Heart left ventricle (tissue), 13 donors: Measurements from ENCODE around the gene TLE2.

ENCODE experiments used
- POLR2A ChIP-seq, 2 donors: fragments of 450-650 bp; IDR thresholded peaks; one replicate each; pipeline ENCODE4 v1.6.1; 2017; ENCODE audit warnings: antibody characterized with exemption in 2 of 2, mild to moderate bottlenecking in 2 of 2, moderate library complexity in 2 of 2
- TF ChIP-seq, protein P1 (sequence below), 12 donors: fragments of 200-600 bp; sonication (generic) in 4 of 12; IDR thresholded peaks; one replicate each; pipeline versions ENCODE4 v1.5.0 to v1.8.0; 2018 to 2022; ENCODE audit warnings: antibody characterized with exemption in 12 of 12, mild to moderate bottlenecking in 5 of 12
- donor health status: ischemic (EF 13 %, LVEDD 7.1; RV severe dilation, severe dysfunction).
- donor health status: DM: no; HTN: yes; CAD: no.
- donor health status: DM: no; HTN: no; CAD: no.
- donor health status: ischemic (EF 25% LVEDD 6.9; RV normal size, moderate dysfunction).
- donor health status: ischemic (EF 25% LVEDD 5.7; RV mildly dilated, moderate dysfunction).
- donor health status: ischemic (EF 35%, LVEDD 5.7; RV mildly dilated, moderate dysfunction).
- donor health status: nonischemic (EF 11% LVEDD 7.7; RV severe dilation, severe dysfunction).
- donor health status: DM: yes; HTN: yes; CAD: no.
- donor health status: PGD.
- donor health status: ischemic (EF 29% LVEDD 5.4; RV normal size, mild dysfunction).
- donor health status: nonischemic (EF 23%, LVEDD 6.1; RV moderate dilation, normal function).

DNA sequence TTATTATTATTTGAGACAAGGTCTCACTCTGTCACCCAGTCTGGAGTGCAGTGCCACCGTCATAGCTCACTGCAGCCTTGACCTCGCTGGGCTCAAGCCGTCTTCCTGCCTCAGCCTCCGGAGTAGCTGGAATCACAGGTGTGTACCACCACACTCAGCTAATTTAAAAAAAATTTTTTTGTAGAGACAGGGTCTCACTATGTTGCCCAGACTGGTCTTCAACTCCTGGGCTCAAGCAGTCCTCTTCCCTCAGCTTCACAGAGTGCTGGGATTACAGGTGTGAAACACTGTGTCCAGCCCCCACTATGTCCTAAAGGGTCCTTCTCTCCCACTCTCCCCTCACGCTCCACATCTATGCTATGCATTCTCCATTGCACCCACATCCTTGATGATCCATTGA is 9.1 kb upstream of the TLE2 start:
- TF ChIP-seq, protein P1, sequence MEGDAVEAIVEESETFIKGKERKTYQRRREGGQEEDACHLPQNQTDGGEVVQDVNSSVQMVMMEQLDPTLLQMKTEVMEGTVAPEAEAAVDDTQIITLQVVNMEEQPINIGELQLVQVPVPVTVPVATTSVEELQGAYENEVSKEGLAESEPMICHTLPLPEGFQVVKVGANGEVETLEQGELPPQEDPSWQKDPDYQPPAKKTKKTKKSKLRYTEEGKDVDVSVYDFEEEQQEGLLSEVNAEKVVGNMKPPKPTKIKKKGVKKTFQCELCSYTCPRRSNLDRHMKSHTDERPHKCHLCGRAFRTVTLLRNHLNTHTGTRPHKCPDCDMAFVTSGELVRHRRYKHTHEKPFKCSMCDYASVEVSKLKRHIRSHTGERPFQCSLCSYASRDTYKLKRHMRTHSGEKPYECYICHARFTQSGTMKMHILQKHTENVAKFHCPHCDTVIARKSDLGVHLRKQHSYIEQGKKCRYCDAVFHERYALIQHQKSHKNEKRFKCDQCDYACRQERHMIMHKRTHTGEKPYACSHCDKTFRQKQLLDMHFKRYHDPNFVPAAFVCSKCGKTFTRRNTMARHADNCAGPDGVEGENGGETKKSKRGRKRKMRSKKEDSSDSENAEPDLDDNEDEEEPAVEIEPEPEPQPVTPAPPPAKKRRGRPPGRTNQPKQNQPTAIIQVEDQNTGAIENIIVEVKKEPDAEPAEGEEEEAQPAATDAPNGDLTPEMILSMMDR (IDR thresholded peaks at IDR 0.05) = no peak
- TF ChIP-seq POLR2A (IDR thresholded peaks at IDR 0.05) = no peak
